Measurements from ENCODE around the gene EXOC3L4.
"Not testable (repeated sequence)": the region's sequence is repeated elsewhere in the genome, so short reads cannot be mapped to it uniquely, and the experiment has no call there.

The EXOC3L4 gene

DNA sequence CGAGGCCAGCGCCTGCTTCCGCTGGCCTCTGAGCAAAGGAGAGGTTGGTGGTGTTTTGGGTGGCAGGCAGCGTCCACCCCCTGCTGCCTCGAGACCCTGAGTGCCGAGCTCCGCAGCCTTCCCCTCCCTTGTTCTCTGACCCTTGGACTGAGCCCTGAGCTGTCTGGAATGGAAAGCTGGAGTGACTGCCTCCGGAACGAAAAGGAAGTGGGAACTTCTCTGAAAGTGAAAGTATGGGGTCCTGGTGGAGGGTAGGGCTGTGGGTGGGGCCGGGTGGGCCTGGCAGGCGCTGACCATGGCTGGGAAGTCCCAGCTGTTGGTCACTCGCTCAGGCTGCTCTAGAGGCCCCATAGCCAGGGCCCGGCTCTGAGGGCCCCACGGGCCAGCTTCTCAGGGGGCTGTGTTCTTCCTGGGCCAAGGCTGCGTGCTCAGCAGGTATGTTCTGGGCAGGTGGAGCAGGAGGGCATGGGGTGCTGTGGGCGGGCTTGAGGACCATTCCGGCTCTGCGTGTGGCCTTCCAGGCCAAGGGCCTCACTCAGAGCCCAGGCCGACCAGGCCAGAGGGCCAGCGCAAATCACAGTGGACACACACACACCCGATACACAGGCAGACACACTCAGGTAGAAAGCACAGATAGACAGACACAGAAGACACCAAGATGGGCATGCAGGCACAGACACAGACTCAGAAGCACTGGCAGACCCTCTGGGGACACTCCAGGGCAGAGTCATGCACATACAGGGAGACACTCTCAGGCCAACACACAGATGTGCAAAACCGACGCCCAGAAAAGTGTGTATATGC lies at the start of gene EXOC3L4:
Gene EXOC3L4 (plus strand): TSS at position 320 of the 804 bp plus-strand sequence. CDS start 5,495 bp downstream, outside the sequence.
- DNase-seq (ENCODE audit: insufficient read length, low spot score) = no peak
- no peak for FAIRE-seq
- TF ChIP-seq POLR2A (IDR thresholded peaks at IDR 0.05; ENCODE audit: low read depth, low read length) = no peak

DNA sequence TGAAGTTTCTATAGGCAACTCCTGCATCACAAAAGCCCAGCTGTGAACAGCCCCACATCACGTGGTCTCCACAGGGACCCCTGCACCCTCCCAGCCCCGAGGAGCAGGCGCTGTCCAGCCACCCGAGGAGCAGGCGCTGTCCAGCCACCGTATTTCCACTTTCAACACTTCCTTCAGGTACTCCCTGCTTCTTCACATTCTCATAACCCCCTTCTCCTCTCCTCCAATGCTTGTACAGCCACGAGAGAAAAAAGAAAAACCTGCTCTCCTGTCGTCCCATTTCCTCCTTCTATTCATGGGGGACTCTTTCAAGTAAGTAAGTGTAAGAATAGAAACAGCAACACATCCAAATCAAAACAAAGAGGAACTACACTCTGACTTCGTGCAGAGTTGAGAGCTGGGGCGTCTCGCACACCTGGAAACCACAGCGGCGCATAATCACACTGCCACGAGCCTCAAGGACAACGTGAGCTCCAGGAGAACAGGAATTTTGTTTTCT lies 49.1 kb upstream of the EXOC3L4 start:
- FAIRE-seq (no peak), DNase-seq (ENCODE audit: insufficient read length, low spot score) (no peak)
- TF ChIP-seq POLR2A (IDR thresholded peaks at IDR 0.05; ENCODE audit: low read depth, low read length) = no peak

DNA sequence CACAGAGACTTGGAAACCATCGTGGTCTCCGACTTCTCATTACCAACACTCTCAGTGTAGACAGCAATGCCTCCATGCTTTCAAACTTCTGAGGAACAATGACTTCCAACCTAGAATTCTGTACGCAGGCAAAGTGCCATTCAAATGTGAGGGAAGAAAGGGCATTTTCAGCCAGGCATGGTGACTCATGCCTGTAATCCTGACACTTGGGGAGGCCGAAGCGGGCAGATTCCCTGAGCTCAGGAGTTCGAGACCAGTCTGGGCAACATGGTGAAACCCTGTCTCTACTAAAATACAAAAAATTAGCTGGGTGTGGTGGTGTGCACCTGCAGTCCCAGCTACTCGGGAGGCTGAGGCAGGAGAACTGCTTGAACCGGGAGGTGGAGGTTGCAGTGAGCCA lies 47.1 kb upstream of the EXOC3L4 start:
- not testable (repeated sequence) for FAIRE-seq

DNA sequence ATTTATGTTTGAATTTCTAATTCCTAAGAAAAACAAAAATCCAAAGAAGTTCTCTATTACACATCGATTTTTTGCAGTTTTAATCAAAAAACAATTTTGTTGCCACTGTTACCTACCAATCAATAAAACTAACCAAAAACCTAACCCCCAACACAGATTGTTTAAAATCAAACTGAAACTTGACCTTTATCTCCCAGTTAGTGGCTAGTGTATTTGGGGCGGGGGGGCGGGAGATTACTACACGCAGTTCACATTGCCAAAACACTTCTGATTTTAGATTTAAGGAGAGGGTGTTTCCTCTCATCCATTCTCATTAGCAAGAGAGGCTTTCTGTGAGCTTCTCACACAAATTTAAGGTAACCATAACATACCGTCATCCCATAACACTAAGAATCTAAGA lies 43.6 kb upstream of the EXOC3L4 start:
- no peak for TF ChIP-seq POLR2A (IDR thresholded peaks at IDR 0.05; ENCODE audit: low read depth, low read length)
- DNase-seq (ENCODE audit: insufficient read length, low spot score) (no peak), FAIRE-seq (no peak)

More for the DNA sequence above, 47.1 kb upstream of the EXOC3L4 start:
- not testable (repeated sequence) for DNase-seq (ENCODE audit: insufficient read length, low spot score)

DNA sequence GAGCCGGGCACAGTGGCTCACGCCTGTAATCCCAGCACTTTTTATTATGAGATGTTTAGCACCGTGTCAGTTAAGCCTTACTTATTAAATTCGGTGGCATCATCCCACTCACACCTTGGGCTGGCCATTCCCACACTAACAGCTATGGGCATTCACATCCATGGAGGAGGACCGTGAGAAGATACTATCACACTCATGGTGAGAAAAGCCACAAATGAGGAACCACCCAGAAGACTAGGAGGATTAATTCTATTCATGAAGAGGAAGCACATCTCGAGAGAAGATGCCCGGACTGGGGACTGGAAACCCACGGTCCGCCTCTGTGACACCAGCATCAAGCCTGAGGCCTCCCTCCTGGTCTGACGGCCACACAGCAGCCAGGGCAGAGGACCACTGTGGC lies 42.1 kb upstream of the EXOC3L4 start:
- DNase-seq (ENCODE audit: insufficient read length, low spot score) (no peak), FAIRE-seq (no peak)
- TF ChIP-seq POLR2A (IDR thresholded peaks at IDR 0.05; ENCODE audit: low read depth, low read length) = no peak

DNA sequence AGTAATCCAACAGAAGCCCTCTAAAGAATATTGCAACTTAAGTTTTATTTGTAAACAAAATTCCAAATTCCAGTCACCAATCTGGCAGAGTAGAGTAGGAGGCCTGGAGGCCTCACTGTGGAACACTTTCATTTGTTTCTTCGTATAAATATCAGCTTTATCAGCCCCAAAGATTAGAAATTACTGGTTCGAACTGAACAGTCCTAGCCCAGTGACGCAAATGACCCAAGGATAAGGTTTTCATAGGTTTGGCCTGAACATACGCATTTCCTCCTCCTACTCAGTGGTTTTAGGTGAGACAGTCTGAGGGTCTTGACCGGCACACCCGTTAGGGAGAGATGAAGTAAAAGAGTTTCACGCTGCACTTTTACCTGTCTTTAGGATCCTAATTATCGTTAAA lies 38.8 kb upstream of the EXOC3L4 start:
- FAIRE-seq (no peak), DNase-seq (ENCODE audit: insufficient read length, low spot score) (no peak)
- no peak for TF ChIP-seq POLR2A (IDR thresholded peaks at IDR 0.05; ENCODE audit: low read depth, low read length)

DNA sequence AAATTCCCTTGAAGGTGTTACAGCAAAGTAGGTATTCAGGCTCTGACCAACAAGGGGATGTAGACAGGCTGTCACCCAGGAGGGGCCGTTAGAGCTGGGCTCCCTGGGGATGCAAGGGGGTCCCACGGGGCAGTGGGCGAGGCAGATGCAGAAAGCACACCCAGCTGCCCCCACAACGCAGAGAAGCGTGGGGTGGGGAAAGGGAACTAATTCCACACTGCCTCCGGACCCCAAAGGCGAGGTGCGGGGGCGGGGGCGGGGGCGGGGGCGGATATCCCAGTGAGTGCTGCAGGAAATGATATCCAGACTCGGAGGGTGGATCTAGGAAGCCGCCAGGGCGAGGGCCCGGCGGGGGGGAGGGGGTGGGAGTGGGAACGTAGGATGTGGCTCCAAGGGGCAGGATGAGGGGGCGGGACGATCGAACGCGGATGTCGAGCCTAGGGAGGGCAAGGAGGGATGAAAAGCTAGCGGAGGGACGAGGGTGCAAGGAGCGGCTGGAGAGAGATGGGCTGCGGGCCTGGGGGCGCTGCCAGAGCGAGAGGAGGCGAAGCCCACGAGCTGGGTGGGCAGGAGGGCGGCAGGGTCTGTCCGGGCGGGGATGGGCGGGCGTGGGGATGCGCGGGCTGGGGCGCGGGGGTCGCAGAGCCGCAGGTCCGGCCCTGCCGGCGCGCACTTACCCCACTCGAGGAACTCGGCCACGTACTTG lies 38.0 kb upstream of the EXOC3L4 start:
- FAIRE-seq (no peak), DNase-seq (ENCODE audit: insufficient read length, low spot score) (peak; percentile 75)
- peak; percentile 46 for TF ChIP-seq POLR2A (IDR thresholded peaks at IDR 0.05; ENCODE audit: low read depth, low read length)

DNA sequence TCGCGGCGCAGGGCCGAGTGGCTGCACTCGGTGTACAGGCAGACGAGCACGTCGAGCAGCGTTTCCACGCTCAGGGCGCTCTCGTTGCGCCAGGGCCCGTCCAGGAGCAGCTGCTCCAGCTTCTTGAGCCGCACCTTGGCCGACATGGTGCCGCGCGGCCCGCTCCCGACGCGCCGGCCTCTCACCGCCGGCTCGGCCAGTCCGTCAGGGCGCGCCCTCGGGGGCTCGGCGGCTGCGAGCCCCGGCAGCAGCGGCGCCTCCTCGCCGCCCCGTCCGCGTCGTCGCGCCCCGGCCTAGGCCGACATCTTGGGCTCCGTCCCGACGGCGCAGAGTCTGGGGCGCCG lies 37.5 kb upstream of the EXOC3L4 start:
- TF ChIP-seq POLR2A (IDR thresholded peaks at IDR 0.05; ENCODE audit: low read depth, low read length) = peak; percentile 10; the same call in 1 of the 2 replicates
- DNase-seq (ENCODE audit: insufficient read length, low spot score) (peak; percentile 45), FAIRE-seq (no peak)

DNA sequence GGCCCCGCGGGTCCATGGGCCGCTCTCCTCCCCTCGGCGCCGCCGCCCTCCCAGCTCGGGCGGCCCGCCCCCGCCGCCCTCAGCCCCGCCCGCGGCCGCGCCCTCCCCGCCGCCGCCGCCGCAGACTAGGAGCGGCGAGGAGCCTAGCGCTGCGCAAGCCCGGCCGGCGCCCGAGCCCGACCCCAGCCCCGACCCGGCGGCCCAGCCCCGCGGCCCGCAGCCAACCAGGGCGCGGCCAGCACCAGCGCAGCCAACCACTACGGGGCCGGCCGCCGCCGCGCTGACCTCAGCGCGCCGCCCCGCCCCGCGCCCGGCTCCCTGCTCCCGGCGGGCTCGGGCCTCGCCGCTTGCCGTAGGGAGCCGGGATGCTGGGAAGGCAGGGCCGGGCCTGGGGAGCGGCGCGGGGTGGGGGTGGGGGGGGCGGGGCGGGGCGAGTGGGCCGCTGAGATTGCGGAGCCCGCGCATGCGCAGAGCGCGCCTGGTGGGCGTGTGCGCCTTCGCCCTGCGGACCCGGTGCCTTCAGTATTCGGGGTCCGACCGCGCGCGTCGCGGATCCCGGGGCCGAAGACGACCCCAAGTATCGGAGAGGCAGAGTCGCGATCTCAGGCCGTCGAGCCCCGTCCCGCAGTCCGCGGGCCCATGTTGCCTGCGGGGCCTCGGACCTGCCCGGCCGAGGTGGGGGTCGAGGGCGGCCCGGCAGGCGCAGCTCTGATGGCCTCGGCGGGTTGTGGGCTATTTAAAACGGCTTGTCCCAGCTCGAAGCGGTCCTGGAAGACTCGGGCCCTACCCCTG lies 37.0 kb upstream of the EXOC3L4 start, which contains the start of gene CDC42BPB:
Gene CDC42BPB (minus strand): TSS at position 178 of the 792 bp plus-strand sequence. CDS start 376 bp downstream, outside the sequence.
- FAIRE-seq = no peak

DNA sequence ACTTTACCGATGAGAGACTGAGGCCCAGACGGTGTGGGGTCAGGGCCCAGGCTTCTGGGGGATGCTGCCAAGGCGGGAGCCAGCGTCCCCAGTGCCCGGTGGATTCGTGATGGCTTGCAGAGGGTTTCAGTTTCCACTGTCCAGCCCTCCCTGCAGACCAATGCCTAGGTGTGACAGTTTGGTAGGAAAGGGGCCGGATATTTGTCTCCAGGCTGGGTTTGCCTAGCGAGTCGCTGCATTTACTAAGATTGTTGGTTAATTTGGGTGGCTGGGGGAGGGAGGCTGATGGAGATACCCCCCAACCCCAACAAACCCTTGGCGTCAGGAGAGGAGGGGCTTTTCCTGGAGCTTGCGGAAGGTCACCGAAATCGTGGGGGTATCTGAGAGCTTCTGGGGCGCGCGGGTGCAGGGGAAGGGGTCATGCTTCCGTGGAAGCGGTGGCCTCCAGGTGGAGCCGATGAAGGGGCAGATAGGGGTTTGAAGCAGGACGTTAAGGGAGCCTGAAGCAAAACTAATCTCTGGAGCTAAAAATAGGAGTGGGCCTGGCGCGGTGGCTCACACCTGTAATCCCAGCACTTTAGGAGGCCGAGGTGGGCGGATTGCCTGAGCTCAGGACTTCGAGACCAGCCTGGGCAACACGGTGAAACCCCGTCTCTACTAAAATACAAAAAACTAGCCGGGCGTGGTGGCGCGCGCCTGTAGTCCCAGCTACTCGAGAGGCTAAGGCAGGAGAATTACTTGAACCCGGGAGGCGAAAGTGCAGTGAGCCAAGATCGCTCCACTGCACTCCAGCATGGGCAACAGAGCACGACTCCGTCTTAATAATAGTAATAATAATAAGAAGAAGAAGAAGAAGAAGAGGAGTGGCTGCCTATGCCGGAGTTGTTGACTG lies 36.1 kb upstream of the EXOC3L4 start:
- FAIRE-seq (no peak), DNase-seq (ENCODE audit: insufficient read length, low spot score) (no peak)
- no peak for TF ChIP-seq POLR2A (IDR thresholded peaks at IDR 0.05; ENCODE audit: low read depth, low read length)

More for the DNA sequence above, 37.0 kb upstream of the EXOC3L4 start, which contains the start of gene CDC42BPB:
- TF ChIP-seq POLR2A (IDR thresholded peaks at IDR 0.05; ENCODE audit: low read depth, low read length) = peak; percentile 48
- DNase-seq (ENCODE audit: insufficient read length, low spot score) = peak; percentile 94

DNA sequence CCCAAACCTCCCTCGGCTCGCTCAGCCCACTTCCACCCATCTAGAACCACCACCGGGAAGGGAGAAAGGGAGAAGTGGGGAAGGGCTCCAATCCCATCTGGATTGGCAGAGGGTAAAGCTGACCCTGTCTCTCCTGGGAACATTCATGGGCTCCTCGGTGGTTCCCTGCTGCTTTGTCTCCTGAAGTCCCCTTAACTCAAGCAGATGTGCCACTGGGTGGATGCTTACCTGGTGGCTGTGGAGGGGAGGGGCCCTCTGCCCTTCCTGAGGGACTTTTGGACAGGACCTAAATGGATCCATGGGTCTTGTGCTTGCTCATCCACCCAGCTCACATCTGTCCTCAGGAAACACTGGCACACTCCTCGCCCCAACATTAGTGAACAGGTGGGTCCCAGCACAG lies 35.0 kb upstream of the EXOC3L4 start:
- TF ChIP-seq POLR2A (IDR thresholded peaks at IDR 0.05; ENCODE audit: low read depth, low read length) = no peak
- DNase-seq (ENCODE audit: insufficient read length, low spot score) = no peak
- no peak for FAIRE-seq

DNA sequence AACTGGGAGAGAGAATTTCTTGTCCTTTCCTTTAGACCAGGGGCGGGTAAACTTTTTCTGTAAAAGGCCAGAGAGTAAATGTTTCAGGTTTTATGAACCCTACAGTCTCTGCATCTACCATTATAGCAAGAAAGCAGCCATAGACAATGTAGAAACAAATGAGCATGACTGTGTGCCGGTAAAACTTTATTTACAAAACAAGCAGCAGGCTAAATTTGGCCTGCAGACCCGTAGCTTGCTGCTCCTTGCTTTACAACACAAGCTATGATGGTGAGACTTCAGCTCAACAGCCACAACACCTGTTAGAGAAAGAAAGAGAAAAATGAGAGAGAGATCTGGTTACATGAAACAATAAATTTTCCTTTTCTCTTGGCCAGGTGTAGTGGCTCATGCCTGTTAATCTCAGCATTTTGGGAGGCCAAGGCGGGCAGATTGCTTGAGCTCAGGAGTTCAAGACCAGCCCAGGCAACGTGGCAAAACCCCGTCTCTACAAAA lies 33.0 kb upstream of the EXOC3L4 start:
- FAIRE-seq (no peak), DNase-seq (ENCODE audit: insufficient read length, low spot score) (no peak)
- TF ChIP-seq POLR2A (IDR thresholded peaks at IDR 0.05; ENCODE audit: low read depth, low read length) = no peak

DNA sequence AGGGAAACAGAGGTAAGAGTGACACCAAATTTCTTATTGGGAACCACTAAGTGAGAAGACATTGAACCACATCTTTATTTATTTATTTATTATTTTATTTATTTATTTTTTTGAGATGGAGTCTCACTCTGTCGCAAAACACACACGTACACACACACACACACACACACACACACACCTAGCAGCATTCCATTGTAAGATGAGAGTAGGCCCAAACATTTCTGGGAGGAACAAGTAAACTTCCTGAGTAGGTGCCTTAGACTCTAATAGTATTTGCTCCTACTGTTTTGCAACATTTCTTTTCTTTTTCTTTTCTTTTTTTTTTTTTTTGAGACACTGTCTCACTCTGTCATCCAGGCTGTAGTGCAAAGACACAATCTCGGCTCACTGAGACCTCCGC lies 30.1 kb upstream of the EXOC3L4 start:
- no peak for DNase-seq (ENCODE audit: insufficient read length, low spot score)
- TF ChIP-seq POLR2A (IDR thresholded peaks at IDR 0.05; ENCODE audit: low read depth, low read length) = no peak
- FAIRE-seq = no peak

Data from H54 (cell line).